NCI-H748 treated with DMSO at 0.1 percent for 48 hours (cell line): Measurements from ENCODE around the gene SOX13.
"Not testable (repeated sequence)": the region's sequence is repeated elsewhere in the genome, so short reads cannot be mapped to it uniquely, and the experiment has no call there.

ENCODE experiments used
- DNase-seq: peaks from one replicate; lab custom pipeline; 2025; lab: John Stamatoyannopoulos, UW

The SOX13 gene

DNA sequence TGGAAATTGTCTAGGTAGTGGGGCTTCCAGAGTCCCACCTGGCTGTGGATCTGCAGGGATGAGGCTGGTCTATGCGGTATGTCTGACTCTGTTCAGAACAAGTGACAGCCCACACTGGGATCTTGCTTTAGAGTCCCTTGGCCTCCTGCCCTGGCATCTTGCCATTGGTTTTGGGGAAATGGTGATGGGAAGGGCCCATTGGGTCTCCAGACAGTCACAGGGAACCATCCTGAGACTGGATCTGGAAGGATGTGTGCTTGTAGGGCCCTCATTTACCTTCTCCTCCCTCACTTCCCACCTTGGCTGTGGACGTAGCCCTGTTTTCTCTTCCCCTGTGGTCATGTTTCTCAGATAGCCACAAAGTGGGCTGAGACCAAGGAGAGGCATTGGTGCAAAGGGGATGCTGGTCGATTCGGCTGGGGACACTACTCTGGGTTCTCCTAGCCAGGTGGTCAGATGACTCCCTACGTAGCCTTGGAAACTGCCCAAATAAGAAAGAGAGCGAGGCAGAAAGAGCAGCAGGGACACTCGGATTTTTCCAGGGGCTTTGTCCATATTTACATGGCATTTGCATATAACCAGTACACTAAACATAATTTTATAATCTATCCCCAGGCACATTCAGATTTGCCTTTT lies 15.1 kb downstream of the SOX13 start:
- no peak for DNase-seq

DNA sequence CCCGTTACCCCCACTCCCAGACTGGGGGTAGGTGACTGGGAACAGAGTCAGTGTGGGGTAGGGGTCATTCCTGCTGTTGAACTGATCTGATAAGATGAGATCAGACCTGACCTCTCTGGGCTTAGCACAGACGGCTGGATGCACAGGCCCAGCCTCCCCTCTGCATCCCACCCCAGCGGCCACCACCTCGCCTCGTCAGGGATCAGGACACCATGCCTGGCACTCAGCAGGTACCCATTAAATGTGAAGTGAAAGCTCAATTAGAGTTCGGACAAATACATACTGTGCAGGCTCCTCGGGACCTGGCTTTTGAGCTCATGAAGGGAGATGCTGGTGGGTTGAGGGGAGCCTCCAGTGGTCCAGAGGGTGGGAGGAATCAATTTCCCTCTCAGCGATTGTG lies 15.7 kb downstream of the SOX13 start:
- no peak for DNase-seq

DNA sequence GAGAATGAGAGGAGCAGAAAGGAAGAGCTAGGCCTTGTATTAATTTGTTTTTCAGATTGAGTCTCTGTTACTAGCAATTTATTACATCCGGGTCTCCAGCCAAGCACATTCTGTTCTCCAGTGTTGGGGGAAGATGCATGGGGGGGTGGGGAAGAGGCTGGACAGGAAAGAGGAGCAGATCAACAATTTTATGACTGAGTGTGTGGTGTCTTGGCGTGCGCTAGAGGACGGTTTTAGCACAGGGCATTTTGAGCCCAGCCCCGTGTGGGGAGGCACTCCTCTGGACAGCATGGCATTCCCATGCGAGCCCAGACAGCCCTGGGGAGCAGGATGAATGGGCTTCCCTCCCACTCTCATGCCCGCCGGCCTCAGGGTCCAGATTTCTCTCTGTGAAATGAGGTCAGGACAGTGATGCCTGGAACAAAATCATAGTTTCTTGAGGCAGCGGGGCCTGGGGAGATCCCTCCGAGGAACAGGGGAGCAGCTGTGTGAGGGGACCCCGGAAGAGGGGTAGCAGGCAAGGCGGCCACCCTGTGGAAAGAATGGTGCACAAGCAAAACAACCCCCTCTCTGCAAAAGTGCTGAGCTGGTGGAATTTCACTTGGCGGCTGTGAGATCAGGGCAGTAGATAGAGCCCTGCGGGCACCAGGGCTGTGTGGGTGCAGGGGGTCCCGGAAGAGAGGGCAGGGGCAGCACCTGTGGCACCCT lies 16.3 kb downstream of the SOX13 start:
- DNase-seq, result no peak

DNA sequence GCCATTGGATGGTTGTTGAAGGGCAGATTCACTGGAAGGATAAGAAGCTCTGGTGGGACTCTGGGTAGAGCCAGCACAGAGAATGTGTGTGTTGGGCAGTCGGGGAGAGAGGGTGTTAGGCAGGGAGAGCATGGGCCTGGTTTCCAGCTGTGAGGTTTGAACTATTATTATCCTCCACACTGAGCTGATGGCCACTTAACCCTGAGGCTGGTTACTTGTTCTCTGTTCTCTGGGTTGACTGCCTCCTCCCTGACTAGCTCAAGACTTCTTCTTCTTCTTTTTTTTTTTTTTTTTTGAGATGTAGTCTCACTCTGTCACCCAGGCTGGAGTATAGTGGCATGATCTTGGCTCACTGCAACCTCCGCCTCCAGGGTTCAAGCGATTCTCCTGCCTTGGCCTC lies 17.2 kb downstream of the SOX13 start:
- not testable (repeated sequence) for DNase-seq

DNA sequence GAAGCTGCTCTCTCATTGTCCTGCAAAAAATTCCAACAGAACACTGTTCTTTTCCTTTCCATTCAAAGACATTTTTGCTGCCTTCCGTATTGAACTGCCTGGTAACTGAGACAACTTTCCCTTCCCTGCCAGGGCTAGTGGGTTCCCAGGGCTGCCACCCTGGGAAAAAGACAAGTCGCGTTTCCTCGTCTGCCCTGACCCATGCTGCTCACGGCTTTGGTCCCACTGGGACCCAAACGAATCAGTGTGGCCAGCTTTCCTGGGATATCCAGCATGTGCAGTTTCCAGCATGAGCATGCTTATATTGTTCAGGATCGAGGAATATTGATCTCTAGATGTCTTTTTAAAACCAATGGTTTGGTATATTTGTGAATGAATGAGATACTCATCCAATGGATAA lies 18.2 kb downstream of the SOX13 start:
- DNase-seq, result no peak

DNA sequence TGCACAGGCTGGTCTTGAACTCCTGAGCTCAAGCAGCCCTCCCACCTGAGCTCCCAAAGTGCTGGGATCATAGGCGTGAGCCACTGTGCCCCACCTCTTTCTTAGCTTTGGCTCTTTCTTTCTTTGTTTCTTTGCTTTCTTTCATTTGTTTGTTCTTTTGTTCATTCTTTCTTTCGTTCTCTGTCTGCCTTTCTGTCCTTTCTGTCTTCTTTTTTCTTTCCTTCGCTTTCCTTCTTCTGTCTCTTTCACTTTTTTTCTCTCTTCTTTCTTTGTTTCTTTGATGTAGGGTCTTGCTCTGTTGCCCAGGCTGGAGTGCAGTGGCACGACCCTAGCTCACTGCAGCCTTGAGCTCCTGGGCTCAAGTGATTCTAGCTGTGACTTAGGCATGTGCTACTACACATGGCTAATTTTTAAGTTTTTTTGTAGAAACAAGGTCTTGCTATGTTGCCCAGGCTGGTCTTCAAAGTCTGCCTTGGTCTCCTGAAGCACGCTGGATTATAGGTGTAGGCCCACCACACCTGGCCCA lies 18.9 kb downstream of the SOX13 start:
- DNase-seq, result no peak

DNA sequence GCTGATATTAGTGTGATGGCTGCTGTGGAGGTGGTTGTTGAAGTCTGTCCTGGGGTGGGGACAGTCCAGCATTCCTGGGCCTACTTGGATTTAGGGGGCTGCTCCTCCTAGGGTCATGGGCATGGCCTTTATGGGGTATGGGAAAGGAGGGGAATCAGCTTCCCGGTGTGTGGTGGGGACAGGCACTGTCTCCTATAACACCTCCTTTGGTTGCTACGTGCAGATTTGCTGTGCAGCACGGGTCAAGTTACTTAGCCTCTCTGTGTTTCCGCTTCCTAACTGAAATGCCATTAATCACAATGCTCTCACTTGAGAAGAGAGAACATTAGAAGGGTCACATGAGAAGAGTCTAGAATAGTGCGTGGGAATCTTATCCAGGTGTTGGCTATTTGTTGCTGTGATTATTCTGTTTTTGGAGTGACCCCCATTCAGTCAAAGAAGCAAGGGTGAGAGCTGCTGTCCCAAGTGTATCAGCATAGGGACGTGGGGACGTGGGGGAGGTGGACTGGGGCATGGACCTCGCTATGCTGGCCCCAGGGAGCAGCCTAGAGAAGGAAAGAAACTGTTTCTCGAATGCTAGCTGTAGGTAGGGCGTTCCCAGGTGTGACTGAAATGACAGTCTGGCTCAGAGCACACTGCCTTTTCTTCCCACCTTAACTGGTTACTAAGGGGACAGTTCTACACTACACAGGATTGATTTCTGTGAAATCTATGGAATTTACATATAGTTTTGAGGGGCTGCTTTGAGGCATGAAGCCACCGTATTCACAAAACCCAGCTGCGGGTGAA lies 19.9 kb downstream of the SOX13 start:
- DNase-seq, result no peak

DNA sequence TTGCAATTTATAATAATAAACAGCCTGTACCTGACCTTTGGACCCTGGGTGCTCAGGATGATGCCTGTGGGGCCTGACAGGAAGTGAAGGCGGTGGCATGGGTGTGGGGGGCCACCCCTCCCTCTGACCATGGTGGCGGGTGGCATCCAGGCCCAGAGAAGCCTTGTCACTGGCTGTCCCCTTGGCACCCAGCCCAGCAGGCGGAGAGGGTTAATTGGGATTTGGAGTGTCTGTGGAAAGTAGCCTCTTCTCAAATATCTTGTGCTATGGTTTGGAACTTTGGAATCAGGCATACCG lies 20.5 kb downstream of the SOX13 start:
- no peak for DNase-seq

DNA sequence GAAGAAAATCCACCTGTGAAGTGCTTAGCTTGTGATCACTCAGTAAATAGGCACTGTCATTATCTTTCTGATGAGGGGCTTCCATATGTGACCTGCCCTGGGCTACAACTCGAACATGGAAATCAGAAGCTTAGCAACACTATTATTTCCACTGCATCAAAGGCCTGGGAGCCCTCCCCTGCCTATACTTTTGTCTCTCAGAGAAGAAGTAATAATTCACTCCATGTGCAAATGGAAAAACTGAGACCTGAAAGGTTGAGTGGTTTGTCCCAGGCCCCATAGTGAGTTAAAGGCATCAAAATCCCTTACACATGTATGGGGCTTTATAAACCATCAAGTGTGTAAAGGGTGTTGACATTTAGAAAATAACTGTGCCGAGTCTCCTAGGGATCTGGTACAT lies 20.9 kb downstream of the SOX13 start:
- no peak for DNase-seq

DNA sequence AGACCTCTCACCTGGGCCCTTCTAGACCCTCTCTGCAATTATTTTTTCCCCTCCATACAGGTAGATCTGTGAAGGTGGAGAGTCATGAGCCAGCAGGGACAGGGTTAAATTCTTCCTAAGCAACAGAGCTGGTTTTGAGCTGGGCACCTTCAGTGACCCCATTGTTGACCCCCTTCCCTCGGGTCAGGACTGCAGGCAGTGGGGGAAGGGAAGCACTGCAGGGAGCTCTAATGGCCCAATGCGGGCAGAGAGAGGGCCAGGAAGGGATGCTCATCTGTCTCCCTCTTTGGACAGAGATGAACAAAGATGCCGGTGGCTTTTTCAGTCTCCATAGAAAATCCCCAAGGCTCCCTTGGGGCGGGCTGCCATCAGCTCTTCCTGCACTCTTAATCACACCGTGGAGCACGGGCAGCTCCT lies 21.4 kb downstream of the SOX13 start:
- DNase-seq, result no peak

DNA sequence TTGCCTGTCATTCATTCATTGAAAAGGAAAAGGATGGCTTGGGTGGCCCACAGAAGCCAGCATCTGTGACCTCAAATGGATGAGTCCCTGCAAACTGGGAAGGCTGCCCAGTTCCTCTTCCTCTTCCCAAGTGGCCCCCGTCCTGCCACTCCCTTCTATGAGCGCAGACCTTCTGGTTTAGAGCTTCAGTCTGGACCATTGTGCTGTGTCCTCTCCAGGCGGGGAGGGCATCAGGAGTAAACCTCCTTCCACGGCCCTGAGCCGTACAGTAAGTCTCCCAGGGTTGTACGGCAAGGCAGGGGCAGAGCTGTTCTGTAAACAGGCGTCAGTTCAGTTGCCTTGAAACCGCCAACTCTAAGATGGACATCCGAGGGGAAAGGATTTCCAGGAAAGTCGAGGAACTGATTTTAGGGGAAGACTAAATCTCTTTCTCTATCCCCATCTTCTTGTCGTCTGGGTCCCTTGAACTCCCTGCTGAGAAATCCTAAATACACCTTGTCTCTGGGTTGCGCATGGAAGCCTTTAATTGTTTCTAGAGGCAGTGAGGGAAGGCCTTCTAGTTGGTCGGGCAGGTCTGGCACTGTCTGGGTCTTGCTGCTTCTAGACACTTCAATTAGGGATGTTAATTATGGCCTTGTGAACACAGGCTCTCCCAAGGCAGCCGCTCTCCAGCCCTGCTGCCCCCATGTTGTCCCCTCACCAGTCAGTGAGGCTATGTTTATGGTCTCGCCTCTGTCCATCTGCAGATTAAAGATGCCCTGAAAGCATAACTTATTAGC lies 22.1 kb downstream of the SOX13 start:
- DNase-seq, result no peak

DNA sequence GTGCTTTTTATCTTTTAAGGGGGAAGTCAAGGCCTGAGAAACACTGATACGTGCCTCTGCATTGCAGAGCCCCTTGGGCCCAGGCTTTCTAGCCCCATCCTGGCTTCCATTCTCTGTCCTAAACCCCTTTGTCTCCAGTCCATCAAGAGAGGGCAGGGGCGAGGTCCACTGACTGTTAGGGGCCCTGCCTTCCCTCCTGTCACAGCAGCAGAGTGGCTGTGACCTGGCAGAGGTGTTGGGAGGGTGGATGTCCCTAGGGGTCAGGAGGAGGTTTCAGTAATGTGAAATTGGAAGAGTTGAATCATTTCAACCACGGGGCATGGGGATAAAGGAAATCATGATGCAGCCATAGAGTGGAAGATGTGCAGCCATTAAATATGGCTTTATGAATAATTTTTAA lies 24.0 kb downstream of the SOX13 start:
- DNase-seq, result no peak

DNA sequence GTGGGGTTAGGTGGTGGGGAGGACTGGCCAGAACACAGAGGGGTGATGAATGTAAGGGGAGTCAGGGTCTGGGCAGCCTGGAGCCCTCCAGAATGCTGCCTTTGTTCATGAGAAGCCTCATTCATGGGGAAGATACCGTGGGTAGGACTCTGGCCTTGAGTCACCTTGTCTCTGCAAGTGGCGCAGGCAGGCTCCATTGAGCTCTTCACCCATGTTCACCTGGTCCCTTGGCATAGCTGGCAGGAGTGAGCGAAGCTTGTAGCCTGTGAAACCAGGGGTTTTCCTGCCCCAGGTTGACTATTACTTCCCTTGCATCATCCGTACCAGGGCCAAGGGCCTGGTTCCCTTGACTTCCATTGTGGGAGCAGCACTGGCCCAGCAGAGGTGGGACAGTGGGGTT lies 25.8 kb downstream of the SOX13 start:
- no peak for DNase-seq

DNA sequence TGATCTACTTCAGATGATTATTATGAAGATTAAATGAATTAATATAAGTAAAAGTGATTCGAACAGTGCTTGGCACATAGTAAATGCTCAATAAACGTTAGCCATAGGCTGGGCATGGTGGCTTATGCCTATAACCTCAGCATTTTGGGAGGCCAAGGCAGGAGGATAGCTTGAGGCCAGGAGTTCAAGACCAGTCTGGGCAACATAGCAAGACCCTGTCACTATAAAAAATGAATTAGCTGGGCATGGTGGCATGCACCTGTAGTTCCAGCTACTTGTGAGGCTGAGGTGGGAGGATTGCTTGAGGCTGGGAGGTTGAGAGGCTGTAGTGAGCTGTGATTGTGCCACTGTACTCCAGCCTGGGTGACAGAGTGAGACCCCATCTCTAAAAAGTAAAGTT lies 26.8 kb downstream of the SOX13 start:
- DNase-seq, result not testable (repeated sequence)

DNA sequence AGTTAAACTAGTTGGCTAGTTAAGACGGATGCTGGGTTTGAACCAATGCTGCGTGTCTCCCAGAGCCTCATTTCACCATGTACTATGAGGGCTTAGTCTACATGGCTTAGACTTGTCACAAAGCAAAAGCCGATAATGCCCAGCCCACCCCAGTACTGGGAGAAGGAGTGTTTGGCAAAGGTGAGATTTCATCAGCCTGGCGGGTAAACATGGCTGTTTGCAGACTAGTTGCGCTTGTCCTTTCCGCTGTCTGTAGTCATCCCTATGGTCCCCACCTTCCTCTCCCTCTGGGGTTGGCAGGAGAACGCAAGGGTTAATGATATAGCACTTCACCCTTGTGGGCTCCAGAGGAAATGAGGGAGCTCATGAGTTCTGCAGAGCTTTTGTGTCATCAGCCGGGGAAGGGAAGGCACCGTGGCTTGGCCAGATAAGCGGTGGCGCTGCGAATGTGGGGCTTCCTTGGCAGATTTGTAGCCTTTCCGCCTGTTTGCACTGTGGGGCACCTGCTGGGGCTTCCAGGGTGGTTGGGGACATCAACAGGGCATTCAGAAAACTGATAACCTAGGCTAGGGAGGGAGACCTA lies 29.2 kb downstream of the SOX13 start:
- DNase-seq, result peak; percentile 0

DNA sequence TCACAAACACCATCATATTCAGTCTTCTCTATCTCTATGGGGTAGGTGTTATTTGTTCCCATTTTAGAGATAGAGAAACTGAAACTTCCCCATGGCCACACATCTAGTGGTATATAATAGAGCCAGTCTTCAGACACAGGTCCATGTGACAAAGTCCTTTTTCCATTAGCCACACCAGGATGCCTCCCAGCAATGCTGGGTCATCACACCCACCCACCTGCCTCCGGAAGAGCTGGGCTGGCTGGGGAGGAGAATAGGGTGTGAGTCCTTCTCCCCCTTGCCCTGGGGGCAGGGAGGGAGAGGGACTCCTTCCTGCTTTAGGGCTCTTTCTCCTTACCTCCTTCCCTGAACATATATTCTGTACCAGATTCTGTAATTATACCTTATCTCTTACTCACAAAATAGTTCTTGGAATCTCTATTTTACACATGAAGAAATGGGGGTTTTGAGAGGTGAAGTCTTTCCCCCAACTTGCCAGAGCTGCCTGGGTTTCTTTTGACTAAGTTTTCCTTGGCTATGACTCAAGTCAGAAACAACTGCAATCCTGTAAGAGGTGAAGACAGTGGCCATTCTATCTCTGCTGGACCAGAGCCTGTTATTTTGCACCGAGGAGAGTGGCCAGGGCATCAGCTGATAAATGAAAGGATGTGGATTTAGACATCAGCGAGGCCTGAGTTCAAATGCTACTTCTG lies 30.0 kb downstream of the SOX13 start:
- no peak for DNase-seq

DNA sequence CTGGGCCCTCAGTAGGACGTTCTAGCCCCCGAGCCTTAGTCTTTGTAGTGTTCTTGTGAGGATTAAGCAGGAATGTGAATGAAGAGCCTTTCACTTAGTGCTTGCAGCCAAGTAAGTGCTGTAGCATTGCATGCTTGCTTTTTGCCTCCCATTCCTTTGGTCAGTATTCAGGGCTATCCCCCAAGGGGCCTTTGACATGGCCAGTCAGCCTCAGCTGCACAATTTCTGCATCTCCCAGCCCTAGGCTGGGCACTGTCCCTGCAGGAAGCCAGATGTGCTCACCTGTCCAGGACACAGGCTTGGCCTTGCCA lies 30.5 kb downstream of the SOX13 start:
- DNase-seq, result no peak

DNA sequence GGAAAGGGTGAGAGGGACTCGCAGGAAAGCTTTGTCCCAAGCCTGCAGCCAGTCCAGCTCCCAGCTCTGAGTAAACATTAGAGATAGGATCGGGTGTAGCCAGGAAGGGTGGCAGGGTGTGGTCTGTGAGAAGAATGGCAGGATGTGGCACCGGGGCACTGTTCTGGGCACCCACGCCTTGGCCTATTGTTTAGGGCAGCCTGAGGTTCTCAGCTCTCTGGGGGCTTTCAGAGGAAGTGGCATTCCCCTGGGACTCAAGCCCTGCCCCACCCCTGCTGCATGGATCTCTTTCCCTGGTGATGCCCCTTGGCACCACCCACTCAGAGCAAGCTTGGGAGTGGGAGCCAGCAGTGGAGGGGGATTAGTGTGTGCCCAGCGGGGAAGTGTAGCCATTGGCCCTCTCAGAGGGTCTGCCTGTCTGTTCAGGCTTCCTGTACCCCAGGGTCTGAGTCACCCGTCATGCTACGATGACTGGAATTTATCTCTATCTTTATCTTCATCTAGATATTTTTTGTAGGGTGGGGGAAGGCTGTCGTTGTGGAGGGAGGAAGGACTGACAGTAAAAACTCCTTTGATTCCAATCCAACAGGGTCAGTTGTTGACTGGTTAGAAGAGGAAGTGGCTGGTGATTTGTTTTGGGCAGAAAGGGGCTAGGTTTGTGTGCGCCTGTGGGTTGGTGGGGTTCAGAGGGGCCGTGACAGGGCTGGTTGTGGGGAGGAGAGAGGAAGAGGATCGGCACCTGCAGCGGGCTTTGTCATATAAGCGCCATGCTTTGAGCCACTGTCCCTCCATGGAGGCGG lies 31.6 kb downstream of the SOX13 start:
- no peak for DNase-seq

DNA sequence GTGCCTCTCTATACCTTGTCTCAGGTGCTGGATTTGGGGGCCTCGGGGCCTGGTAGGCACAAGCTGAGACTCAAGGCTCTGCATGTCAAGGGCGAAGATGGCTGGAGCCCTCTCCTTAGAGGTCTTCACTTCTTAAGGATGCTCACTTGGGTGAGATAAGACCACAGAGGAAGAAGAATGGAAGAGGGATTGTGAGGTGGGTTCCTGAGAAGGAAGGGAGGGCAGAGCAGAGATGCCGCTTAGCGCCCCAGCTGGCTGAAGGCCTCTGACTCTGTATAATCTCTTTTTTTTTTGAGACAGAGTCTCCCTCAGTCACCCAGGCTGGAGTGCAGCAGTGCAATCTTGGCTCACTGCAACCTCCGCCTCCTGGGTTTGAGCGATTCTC lies 32.2 kb downstream of the SOX13 start:
- DNase-seq, result no peak

DNA sequence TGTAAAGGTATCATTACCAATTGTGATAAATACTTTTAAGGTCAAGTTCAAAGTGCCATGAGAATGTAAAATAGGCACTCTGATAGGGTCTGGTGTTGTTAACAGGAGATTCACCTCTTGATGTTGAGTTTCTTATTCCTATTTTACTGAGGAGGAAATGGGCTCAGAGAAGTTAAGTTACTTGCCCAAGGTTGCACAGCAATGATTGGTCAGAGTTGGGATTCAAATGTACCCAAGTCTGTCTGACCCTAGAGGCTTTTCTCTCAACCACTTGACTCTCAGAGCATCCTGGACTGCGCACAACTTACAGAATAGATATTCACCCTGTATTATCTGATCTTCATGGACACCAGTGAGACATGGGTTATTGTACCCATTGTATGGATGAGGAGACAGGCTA lies 33.9 kb downstream of the SOX13 start:
- no peak for DNase-seq

DNA sequence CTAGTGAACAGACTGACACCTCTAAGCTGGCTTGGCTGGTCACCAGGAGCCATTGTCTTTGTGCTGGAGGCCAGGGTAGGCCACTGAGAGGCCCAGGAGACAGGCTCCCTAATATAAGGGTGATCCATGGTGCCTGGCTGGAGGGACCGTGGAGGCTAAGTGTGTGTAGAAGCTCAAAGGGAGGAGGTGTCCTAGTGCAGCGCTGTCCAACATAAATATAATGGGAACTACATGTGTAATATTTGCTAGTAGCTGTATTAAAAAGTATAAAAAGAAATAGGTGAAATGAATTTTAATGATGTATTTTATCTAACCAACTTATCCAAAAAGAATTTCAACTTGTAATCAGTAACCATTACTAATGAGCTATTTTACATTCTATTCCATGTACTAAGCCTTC lies 35.0 kb downstream of the SOX13 start:
- no peak for DNase-seq
